ENCODE measurements around the gene EVPLL.
"Not testable (repeated sequence)": the region's sequence is repeated elsewhere in the genome, so short reads cannot be mapped to it uniquely, and the experiment has no call there.

DNA sequence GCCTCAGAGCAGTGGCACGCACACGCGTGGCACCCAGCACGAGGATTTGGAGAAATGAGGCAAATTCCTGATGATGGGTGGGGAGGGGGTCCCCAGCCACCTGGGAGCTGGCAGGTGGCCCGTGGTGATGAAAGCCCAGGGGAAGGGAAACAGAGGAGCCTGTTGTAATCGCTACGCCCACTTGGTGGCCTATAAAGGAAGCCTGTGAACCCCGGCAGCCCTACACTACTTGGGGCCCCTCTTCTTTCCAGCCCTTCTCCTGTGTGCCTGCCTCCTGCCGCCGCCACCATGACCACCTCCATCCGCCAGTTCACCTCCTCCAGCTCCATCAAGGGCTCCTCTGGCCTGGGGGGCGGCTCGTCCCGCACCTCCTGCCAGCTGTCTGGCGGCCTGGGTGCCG, 49.1 kb downstream of the EVPLL start:
- not testable (repeated sequence) for TF ChIP-seq CTCF (conservative IDR thresholded peaks at IDR 0.05; ENCODE audit: low read depth, low read length); RAD21 (IDR thresholded peaks at IDR 0.05; ENCODE audit: low read length); BHLHE40 (IDR thresholded peaks at IDR 0.05; ENCODE audit: low read depth, low read length); POLR2A (IDR thresholded peaks at IDR 0.05; ENCODE audit: low read depth, low read length); RCOR1 (IDR thresholded peaks at IDR 0.05; ENCODE audit: insufficient replicate concordance, low read length); MXI1 (IDR thresholded peaks at IDR 0.05; ENCODE audit: borderline replicate concordance, low read depth, low read length); SMC3 (IDR thresholded peaks at IDR 0.05; ENCODE audit: low read depth, low read length); MAZ (IDR thresholded peaks at IDR 0.05; ENCODE audit: borderline replicate concordance, low read depth, low read length); CEBPB (IDR thresholded peaks at IDR 0.05; ENCODE audit: low read depth, low read length); RFX5 (IDR thresholded peaks at IDR 0.05; ENCODE audit: low read depth, low read length); MAFK (IDR thresholded peaks at IDR 0.05; ENCODE audit: low read depth, low read length); NFE2L2 (IDR thresholded peaks at IDR 0.05; ENCODE audit: low read depth, low read length); FOS (IDR thresholded peaks at IDR 0.05; ENCODE audit: low read depth, low read length)
- TF ChIP-seq, protein P1, sequence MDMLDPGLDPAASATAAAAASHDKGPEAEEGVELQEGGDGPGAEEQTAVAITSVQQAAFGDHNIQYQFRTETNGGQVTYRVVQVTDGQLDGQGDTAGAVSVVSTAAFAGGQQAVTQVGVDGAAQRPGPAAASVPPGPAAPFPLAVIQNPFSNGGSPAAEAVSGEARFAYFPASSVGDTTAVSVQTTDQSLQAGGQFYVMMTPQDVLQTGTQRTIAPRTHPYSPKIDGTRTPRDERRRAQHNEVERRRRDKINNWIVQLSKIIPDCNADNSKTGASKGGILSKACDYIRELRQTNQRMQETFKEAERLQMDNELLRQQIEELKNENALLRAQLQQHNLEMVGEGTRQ (IDR thresholded peaks at IDR 0.05; ENCODE audit: low read depth, low read length): not testable (repeated sequence)
